Stimulated activated CD8-positive, alpha-beta memory T cell treated with anti-CD3 and anti-CD28 coated beads, Interleukin-7, amount 100 ng/mL, for 4 hours (primary cell): Measurements from ENCODE around the gene DPM2.

ENCODE experiments used
- DNase-seq, 2 donors: peaks; one replicate each; pipeline ENCODE4 v3.0.0-alpha.2; 2020; ENCODE audit warnings: low read depth in 2 of 2

Gene DPM2, protein sequence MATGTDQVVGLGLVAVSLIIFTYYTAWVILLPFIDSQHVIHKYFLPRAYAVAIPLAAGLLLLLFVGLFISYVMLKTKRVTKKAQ

DNA sequence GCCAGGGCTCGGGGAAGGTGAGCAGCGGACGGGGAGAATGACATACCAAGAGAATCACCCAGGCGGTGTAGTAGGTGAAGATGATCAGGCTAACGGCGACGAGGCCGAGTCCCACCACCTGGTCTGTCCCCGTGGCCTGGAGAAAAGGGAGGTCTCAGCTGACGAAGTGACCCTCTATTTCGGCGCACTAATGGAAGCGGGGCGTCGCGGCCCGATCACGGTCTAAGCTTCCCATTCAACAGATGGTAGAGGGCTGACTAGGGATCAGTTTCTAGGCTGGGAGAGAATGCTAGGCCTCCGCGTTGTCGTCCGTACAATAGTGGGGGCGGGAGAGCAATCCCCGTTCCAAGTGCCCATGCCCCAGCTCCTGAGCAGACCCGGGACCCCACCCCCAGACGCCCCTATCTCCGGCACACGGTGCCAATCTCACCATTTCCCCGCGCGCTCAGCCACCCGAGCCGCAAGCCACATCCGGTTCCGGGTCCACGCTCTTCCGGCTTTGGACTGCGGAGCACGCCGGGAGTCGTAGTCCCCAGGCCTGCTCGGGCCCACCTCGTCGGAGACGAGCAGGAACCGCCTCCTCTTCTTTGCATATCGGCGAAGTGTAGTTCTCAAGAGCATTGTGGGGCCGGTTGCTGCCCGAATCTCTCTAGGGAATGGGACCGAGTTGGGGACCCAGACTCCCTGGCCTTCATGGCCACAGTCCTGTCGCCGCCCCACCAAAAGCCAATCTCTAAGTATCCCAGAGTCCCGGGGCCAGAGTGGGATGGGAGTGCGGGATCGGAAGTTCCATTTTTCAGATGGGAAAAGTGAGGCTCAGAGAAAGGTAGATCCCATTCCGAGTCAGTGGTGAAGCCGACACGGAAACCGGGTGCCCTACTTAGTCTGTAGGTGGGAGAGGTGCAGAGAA, at the start of gene DPM2:
DPM2 (minus strand) TSS at position 467 of the 910 bp plus-strand sequence; CDS start at position 433, 34 bp downstream.
- peak; percentile 68 to 83 for DNase-seq

DNA sequence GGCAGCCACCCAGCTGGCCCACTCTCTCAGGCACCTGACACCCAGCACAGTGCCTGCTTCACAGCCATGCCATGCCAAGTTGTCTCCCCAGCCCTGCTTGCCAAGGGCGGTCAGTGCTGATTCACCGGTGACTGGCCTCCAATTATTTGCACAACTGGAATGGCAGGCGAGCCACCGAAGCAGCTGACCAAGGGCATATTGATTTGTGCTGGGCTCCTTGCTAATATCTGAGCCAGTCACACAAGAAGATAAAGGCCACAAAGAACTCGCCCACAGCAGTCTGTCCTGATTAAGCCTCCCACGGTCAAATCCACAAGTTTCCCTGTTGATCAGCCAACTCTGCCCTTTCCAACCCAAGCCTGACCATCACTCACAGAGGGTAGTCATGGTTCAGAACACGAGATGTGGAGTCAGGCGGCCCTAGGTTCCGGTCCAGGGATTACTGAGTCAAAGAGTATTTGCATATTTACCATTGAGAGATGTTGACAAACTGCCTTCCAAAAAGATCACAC, 49.5 kb upstream of the DPM2 start:
- DNase-seq, result no peak

GRCh38 chr9:127985011-127985410, 47.4 kb upstream of the DPM2 start:
- no peak for DNase-seq

- DNase-seq, result no peak
Observed at GRCh38 chr9:127983847-127984289, 46.2 kb upstream of the DPM2 start.

GRCh38 chr9:127982912-127983311, 45.3 kb upstream of the DPM2 start:
- DNase-seq, result no peak

- no peak for DNase-seq
Observed at GRCh38 chr9:127981559-127982121, 44.0 kb upstream of the DPM2 start.

- DNase-seq, result peak; percentile 90 to 97
Observed at GRCh38 chr9:127980706-127981558, 43.3 kb upstream of the DPM2 start, which contains the start of gene EEIG1. TSS of gene EEIG1 (minus strand) at chr9:127980989. CDS start at chr9:127980137, 852 bp downstream.

- DNase-seq, result peak in 1 of 2 donors; percentile 45
Observed at GRCh38 chr9:127980060-127980705, 42.5 kb upstream of the DPM2 start.

DNA sequence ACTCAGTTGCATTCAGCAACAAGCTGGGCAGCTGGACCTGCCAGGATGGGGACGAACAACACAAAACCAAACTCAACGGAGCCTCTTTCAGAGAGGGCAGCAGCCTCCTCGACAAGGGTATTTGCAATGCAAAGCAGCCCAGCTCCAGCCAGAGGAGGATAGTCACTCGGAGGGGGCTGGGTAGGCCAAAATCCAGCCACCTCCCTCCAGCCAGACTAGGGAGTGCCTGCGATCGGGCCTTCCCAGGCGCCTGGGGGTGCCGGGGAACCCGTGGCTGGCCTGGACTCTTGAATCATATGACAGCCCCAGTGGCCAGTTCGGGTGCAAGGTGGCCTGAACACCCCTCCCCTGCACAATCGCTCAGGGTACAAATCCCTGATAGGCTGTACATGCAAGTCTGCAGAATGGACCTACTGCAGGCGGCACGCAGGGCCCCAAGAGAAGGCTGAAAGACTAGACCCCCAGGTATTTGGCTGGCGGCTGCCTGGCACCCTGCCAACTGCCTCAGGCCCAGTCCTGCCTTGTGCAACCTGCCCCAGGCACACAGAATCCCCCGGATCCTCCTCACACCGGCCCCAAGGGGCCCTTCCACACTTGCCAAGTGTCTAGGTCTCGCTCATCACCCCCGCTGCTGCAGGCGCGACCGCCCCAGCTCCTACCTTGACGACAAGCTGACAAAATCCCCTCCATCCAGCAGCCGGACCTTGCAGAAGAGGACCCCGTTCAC, 41.8 kb upstream of the DPM2 start:
- DNase-seq, result no peak

GRCh38 chr9:127979015-127979332, 41.3 kb upstream of the DPM2 start:
- no peak for DNase-seq

DNA sequence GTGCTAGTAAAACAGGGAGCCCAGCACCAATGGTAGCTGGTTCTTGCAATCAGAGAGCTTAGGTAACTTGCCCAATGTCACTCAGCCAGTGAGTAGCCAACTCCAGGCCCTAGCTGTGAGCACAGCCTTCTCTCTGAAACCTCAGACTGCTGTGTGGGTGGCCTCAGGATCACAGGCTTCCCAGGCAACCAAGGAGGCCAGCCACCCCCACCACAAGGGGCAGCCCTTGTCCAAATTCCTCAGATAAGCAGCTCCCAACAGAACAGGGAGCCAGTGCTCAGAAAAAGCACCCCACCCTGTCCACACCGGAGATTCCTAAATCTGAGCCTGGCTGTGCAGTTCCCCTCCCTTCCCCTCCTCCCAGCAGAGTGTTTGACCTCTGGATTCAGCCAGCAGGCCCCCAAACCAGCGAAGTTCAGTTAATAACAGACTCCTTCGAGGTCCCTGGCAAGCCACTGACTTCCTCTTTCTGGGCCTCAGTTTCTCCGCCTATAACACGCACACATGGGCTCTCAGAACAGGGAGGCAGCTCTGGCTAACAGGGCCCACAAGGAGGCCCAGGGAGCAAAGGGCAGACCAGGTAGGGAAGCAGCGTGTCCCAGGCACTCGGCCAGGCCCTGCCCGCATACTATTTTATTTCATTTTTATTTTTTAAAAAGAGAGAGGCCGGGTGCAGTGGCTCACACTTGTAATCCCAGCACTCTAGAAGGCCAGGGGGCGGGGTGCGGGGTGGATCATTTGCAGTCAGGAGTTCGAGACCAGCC, 40.4 kb upstream of the DPM2 start:
- DNase-seq, result no peak

DNA sequence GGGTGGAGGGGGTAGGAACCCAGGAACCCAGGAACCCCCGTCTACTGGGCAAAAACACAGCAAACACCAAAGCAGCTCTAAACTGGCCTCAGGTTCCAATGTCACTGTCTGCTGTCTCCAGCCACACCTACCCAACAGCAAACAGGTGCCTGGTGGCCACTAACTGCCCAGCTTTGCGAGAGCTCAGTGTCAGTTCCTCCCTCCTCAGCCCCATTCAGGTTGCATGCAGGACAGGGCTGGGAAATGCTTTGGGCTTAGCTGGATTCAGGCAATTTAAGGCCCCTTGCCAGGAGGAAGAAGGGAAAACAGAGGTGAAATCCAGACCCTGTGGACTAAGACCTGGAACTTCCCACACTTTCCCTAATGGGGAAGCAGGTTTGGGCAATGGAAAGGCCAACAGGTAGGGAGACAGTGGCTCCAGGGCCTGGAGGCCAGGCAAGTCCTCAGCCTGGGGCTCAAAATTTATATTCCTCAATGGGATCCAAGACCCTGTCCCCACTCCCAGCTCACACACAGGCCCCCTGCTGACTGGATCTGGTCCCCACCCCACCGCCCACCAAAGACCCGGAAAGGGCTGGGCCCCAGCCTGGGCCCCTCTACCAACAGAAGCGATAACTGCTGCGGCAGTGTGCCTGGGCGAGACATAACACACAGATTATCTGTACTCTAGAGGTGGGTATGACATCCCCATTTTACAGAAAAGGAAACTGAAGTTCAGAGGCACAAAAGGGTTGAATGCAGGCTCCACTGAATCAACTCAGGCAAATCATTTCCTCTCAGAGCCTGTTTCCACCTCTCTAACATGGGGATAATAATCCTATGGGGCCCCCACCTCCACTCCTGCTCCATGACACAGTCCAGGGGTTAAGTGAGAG, 39.6 kb upstream of the DPM2 start:
- no peak for DNase-seq

DNA sequence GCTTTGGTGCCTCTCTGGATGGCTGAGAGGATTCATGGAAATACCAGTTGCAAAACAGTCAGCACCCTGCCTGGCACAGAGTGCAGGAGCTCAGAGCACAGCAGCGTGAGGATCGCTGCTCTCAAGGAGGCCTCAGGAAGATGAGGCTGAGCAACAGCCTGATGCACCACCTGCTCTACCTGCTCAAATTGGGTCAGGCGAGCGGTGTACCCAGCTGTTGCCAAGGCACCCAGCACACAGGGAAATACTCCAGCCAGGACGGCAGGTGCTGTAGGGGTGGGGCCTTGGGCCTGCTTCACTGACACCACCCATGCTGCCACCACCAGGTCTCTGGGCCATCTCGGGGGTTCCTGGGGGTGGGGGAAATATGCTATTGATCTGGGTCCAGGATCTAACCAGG, 38.8 kb upstream of the DPM2 start:
- DNase-seq, result no peak

GRCh38 chr9:127975376-127976315, 38.0 kb upstream of the DPM2 start:
- no peak for DNase-seq

DNA sequence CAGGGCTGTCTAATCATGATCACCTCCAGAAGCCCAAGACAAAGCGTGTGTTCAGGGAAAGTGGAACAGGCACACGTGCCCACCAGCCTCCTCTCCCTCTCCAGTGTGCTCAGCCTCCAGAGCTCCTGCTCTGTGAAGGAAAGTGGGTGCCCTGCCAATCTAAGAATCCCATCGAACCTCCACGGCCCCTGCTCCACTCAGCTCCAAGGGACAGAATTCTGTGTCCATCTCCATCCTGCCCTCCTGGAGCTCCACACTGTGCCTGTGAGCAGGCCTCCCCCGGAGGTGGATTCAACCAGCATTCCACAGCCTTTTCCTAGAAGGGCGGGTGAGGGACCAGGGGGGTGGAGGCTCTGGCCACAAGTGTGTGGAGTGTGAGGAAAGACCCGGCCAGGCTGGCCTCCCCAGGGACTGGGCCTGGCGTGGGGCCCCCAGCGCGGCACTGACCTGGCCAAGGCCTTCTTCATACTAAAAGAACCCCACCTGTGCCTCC, 37.2 kb upstream of the DPM2 start:
- DNase-seq, result no peak

DNA sequence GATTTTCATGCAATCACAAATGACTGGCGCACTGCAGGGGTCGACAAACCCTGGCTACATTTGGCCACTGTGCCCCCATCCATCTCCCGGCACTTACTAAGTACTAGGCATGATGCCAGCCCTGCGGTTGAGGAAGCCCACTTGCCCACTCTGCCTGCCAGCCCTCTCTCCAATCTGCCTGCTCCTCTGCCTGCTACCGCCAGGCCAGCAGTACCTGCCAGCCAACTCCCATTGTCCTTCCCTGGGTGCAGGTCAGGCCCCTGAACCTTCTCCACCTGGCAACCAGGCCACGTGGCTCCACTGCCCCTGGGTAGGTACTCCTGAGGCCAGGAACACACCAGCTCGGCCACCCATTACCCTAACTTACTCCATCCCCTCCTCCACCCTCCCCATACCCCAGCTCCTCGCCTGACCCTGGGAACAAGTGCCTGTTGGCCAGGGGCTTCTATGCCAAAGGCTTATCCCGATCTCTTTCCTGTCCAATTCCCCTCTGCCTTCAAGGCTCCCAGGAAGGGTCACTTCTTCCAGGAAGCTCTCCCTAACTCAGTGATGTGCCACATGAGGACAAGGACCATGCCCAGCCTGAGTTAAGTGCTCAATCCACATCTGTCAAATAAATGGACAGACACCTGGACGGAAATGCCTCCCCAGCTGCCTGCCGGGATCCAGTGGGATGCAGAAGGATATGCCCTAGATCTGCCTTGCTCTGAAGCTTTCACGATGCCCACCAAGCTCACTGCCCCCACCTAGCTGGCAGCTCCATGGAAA, 36.5 kb upstream of the DPM2 start:
- no peak for DNase-seq
